ENCODE results near the gene IRF2BPL. TPM values are rescaled to one million over a fixed set of nuclear protein-coding genes. Genes with fewer than 3 reads are reported as not detected.

The IRF2BPL gene
- polyA plus RNA-seq, 1 donor from 2014 or later: 2.6 TPM

DNA sequence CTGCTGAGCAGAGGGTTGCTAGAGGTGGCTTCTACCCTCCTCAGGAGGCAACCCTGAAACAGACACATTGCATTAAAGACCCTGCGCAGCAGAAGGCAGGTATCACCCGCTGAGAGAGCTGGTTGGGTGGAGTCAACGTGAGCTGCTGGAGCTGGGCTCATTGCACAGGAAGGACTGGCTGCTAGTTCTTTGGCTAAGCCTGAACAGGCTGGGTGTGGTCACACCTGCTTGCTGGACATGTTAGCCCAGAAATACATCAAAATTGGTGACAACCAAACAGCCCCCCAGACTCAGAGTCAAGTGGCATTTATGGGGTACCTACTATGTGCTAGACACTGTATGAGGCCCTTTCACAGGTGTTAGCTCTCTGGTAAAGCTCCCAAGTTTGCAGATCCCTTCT is 33.8 kb upstream of the IRF2BPL start:
- H3K27ac Mint-ChIP-seq: no peak overlapping the region
- H3K4me1 Mint-ChIP-seq: peaks cover 13 to 17% (median 14%) of the 10 kb centered on the region in 3 donors
- no peaks in the 10 kb centered on the region for H3K36me3 Mint-ChIP-seq
- no peaks in the 10 kb centered on the region for H3K27me3 Mint-ChIP-seq
- no peaks in the 10 kb centered on the region for H3K9me3 Mint-ChIP-seq
- H3K4me3 Mint-ChIP-seq: no peak overlapping the region

DNA sequence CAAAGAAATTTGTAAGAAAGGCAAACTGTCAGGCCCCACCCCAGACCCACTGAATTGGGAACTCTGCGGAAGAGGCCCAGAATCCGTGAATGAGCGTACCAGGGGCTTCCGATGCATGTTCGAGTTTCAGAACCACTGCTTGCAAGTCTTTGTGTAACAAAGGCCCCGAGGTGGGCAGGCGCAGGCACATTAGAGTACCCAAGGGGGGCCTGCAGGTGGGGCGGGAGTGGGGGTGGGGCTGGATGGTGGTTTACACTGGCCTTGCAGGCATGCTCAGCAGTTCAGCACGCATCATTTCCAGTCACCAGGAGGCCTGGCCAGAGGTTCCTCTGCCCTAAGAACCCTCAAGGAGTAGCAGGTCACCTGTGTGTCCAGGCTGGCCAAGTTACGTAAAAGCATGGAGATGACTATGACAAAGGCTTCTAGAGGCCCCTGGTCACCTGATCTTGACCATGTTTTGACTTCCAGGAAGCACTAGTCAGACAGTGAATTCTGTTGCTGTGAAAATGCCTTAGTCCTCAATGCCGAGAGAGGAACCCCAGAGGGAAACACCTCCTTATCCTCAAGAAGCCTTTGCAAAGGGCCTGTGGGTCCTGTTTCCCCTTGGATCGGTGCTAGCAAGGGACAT is 33.2 kb upstream of the IRF2BPL start:
- no peak overlapping the region for H3K27ac Mint-ChIP-seq
- no peaks in the 10 kb centered on the region for H3K27me3 Mint-ChIP-seq
- no peaks in the 10 kb centered on the region for H3K9me3 Mint-ChIP-seq
- no peak overlapping the region for H3K4me3 Mint-ChIP-seq
- H3K4me1 Mint-ChIP-seq: peaks cover 13 to 17% (median 14%) of the 10 kb centered on the region in 3 donors
- no peaks in the 10 kb centered on the region for H3K36me3 Mint-ChIP-seq

DNA sequence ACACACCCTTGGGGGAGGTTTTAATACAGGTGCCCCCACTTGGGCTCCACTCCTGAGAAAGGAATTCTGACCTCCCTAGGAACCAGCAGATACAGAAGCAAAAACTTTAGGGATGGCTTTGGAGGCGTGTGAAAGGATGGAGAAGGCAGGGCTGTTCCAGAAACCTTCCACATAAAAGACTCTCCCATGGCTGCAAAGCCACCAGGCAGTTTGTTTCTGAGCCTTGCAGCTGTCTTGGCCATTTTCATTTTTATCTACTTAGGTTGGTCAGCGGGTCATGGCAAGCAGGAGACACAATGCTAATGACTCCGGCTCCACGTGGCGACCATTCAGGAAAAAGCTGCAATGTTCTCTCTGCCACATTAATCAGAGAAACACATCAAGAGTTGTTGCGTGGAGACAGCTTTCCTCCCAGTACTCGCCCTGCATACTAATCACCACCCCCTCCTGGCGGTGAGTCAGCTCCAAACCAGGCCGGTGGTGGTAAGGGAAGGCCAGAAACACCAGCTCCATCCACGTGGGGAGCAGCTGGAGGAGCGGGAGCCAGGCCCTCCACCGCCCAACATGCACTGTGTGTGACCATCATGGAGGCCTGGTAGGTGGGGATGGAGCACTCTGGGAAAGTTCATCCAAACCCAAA is 30.9 kb upstream of the IRF2BPL start:
- no peak overlapping the region for H3K27ac Mint-ChIP-seq
- H3K27me3 Mint-ChIP-seq: no peaks in the 10 kb centered on the region
- H3K36me3 Mint-ChIP-seq: no peaks in the 10 kb centered on the region
- H3K4me1 Mint-ChIP-seq: peaks cover 4 to 6% (median 6%) of the 10 kb centered on the region in 3 donors
- peaks cover 0 to 2% (median 0%) of the 10 kb centered on the region in 3 donors for H3K9me3 Mint-ChIP-seq
- no peak overlapping the region for H3K4me3 Mint-ChIP-seq

DNA sequence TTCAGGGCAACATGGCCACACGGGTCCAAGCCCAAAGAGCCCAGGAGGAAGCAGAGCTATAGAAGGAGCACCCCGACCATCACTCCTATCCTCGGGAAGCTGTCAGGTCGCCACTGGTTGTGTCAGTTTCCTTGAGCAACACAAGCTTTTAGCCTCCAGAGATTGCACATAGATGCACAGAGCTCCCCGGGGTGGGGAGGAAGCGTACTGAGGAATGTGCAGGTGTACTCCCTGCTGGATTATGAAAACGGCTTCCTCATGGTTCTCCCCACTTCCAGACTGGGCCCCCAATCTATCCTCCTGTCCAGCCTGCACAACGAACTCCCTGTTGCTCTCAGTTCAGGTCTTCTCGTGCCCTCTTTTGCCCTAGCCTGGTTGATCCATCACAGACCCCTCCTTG is 30.3 kb upstream of the IRF2BPL start:
- Mint-ChIP-seq H3K4me3 (no peak overlapping the region), H3K4me1 (peaks cover 4 to 6% (median 5%) of the 10 kb centered on the region in 3 donors), H3K36me3 (no peaks in the 10 kb centered on the region), H3K9me3 (peaks cover 0 to 2% (median 0%) of the 10 kb centered on the region in 3 donors), H3K27ac (no peak overlapping the region), H3K27me3 (no peaks in the 10 kb centered on the region)

DNA sequence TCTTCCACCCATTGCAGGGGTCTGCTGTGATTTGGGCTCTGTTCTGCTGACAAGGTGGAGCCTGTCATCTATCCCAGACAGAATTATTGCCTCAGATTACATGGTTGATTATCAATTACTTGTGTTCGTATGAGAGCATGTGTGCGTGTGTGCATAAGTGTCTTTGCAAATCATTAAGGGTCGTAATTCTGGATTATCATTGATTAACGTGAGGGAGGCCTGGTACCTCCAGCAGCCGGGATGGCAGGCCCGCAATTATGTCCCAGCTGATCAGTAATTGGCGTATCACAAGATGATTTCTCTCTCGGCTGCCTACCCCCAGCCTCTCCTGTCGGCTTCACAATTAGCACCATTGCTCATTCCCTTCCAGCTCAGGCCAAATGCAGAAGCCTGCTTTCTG is 29.6 kb upstream of the IRF2BPL start:
- H3K27ac Mint-ChIP-seq: no peak overlapping the region
- H3K4me1 Mint-ChIP-seq: peaks cover 0 to 3% (median 2%) of the 10 kb centered on the region in 3 donors
- peaks cover 0 to 2% (median 0%) of the 10 kb centered on the region in 3 donors for H3K9me3 Mint-ChIP-seq
- no peaks in the 10 kb centered on the region for H3K36me3 Mint-ChIP-seq
- no peaks in the 10 kb centered on the region for H3K27me3 Mint-ChIP-seq
- peak overlapping the region in 1 of 4 donors; percentile 3 for H3K4me3 Mint-ChIP-seq

DNA sequence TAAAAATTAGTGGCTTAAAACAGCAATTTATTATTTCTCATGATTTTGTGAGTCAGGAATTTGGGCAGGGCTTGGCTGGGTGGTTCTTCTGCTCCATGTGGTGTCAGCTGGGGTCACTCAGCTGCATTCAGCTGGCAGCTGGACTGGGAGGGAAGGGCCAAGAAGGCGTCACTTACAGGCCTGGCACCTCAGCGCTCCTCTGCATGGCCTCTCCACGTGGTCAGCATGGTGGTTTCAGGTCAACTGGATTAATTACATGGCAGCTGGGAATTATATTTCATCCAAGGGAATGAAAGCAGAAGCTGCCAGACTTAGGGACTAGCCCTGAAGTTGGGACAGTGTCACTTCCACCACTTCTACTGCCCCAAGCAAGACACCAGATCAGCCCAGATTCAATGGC is 27.5 kb upstream of the IRF2BPL start:
- Mint-ChIP-seq H3K27me3 (no peaks in the 10 kb centered on the region), H3K4me1 (peaks cover 0 to 4% (median 0%) of the 10 kb centered on the region in 3 donors), H3K4me3 (no peak overlapping the region), H3K36me3 (no peaks in the 10 kb centered on the region), H3K9me3 (peaks cover 0 to 2% (median 0%) of the 10 kb centered on the region in 3 donors), H3K27ac (no peak overlapping the region)

GRCh38 chr14:77055306-77055705 is 26.8 kb upstream of the IRF2BPL start:
- Mint-ChIP-seq H3K4me3 (no peak overlapping the region), H3K4me1 (peaks cover 0 to 4% (median 0%) of the 10 kb centered on the region in 3 donors), H3K9me3 (peaks cover 0 to 2% (median 0%) of the 10 kb centered on the region in 3 donors), H3K36me3 (no peaks in the 10 kb centered on the region), H3K27me3 (no peaks in the 10 kb centered on the region), H3K27ac (no peak overlapping the region)

GRCh38 chr14:77053046-77053841 is 24.7 kb upstream of the IRF2BPL start:
- Mint-ChIP-seq H3K36me3 (no peaks in the 10 kb centered on the region), H3K9me3 (peaks cover 0 to 2% (median 0%) of the 10 kb centered on the region in 3 donors), H3K27me3 (no peaks in the 10 kb centered on the region), H3K4me3 (no peak overlapping the region), H3K4me1 (peaks cover 0 to 5% (median 0%) of the 10 kb centered on the region in 3 donors), H3K27ac (peak overlapping the region in 1 of 3 donors; percentile 39)

DNA sequence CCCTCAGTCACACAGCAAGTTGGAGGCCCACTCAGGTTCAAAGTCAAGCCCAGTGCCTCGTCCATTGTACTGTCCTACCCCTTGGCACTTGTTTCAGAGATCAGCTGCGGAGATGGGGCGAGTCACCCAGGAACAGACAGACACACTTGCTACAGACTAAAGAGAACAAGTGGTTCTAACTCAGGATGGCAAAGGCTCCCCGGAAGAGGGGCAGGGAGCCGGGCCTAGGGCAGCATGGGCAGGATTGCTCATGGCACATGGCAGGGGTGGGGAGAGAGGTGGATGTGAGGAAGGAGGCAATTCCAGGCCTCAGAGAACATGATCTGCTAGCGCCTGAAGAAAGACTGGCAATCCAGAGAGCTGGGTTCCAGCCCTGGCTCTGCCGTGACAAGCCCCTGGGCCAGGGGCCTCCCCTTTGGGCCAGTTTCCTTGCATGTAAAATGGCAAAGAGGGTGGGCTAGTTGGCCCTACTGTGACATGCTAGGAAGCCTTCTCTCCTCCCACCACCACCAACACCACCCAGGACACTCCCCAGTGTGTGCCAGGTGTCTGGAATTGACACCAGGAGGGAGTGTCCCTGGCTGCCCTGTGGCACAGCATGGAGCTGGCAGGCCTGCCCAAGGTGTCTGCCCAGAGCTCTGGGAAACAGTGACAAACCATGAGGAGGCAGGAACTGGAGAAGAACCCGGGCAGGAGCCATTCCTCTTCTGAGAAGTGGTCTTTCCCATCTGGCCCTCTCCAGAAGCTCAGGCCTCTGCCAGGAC is 24.0 kb upstream of the IRF2BPL start:
- peaks cover 0 to 2% (median 0%) of the 10 kb centered on the region in 3 donors for H3K9me3 Mint-ChIP-seq
- H3K4me1 Mint-ChIP-seq: peaks cover 0 to 5% (median 1%) of the 10 kb centered on the region in 3 donors
- no peak overlapping the region for H3K4me3 Mint-ChIP-seq
- H3K27me3 Mint-ChIP-seq: no peaks in the 10 kb centered on the region
- no peaks in the 10 kb centered on the region for H3K36me3 Mint-ChIP-seq
- H3K27ac Mint-ChIP-seq: peak overlapping the region; percentile 48 to 82 (median 81)

DNA sequence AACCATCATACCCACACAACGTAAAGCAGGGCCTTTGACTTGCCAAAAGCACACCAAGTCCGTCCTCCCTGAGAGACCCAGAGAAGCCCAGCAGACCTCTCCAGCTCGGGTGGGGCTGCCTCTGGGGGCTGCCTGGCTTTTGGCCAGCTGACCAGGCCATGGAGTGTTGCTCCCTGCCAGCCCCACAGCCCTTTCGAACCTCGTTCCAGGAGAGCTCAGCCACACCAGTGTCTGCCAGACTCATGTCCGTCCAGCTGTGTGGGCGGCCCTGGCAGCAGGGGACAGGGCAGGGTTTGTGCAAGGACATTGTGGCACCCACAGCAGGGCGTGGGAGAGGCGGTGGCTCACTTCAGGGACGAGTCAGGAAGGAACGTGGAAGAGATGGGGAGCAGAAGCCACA is 22.6 kb upstream of the IRF2BPL start:
- H3K4me3 Mint-ChIP-seq: no peak overlapping the region
- H3K4me1 Mint-ChIP-seq: peaks cover 0 to 5% (median 4%) of the 10 kb centered on the region in 3 donors
- peaks cover 2% of the 10 kb centered on the region for H3K36me3 Mint-ChIP-seq
- no peaks in the 10 kb centered on the region for H3K27me3 Mint-ChIP-seq
- H3K9me3 Mint-ChIP-seq: peaks cover 0 to 2% (median 0%) of the 10 kb centered on the region in 3 donors
- no peak overlapping the region for H3K27ac Mint-ChIP-seq

DNA sequence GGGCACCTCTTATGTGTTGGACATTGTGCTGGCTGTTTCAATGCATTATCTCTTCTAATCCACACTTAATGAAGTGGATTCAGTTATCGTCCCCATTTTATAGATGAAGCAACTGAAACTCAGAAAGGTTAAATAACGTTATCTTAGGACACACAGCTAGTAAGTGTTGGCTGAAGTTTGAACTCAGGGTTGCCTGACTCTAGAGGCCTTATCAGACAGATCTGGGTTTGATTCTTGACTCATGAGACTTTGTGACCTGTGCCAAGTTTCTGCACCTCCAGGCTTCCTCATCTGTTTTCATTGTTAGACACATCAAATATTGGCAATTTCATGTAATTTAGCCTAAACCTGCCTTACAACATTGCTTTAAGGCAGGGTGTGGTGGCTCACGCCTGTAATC is 18.2 kb upstream of the IRF2BPL start:
- Mint-ChIP-seq H3K27ac (peak overlapping the region in 1 of 3 donors; percentile 74), H3K9me3 (no peaks in the 10 kb centered on the region), H3K27me3 (no peaks in the 10 kb centered on the region), H3K4me1 (peaks cover 13 to 19% (median 13%) of the 10 kb centered on the region in 3 donors), H3K36me3 (peaks cover 2% of the 10 kb centered on the region), H3K4me3 (no peak overlapping the region)

DNA sequence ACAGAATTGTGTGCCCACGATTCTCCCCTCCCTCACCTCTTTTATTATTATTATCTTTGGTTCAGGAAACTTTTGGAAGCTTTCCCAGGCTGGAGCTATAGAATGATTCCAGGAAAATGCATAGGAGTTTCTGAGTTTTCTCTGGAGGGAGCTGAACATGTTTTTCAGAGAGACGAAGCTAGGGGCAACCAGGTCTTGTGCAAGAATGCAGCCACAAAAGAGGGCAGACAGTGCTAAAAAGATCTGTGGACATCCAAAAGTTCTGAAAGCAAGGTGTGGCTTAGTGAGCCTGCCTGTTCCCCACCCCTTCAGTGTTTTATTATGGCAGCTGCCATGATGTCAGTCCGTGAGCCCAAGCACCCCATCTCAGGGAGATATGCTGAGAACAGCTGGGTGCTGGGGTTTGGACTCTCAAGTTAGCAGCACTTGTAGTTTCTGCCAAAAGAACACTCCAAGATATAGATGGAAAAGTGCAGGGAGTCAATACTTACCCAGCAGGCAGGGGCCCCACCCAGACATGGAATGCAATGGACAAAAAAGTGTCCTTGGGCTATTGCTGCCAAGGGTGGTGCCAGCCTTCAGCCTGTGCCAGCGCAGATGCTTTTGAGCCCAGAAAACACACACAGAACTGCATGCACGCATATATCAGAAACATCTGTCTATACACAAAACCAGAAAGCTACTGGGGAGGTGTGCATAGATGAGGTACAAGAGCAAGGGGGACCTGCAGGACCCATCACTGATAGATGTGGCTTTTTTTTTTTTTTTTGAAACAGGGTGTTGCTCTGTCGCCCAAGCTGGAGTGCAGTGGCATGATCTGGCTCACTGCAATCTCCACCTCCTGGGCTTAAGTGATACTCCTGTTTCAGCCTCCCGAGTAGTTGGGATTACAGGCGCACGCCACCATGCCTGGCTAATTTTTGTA is 17.0 kb upstream of the IRF2BPL start:
- Mint-ChIP-seq H3K36me3 (peaks cover 2% of the 10 kb centered on the region), H3K9me3 (no peaks in the 10 kb centered on the region), H3K27ac (peak overlapping the region in 2 of 3 donors; percentile 50 to 53), H3K4me3 (no peak overlapping the region), H3K27me3 (no peaks in the 10 kb centered on the region), H3K4me1 (peaks cover 18 to 30% (median 23%) of the 10 kb centered on the region in 3 donors)

DNA sequence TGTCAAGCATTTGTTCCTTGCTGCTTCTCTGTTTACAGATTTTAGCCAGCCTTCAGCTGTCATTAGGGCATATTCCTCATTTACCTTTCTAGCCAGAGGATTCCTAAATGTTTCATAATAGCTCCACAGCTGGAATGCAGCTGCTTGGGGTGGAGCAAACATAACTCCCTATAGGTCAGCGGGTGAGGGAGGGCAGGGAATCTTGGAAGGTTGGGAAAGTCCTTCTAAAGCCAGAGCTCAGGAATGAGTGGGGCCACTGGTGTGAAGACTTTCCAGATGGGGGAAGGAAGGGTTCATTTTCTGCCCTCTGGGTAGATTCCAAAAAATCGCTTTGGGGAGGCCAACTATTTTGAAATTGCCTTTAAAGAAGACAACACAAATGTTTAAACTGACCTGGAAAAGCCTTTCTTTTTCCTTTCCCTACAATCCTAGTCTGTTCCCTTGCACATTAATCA is 16.3 kb upstream of the IRF2BPL start:
- Mint-ChIP-seq H3K4me3 (no peak overlapping the region), H3K9me3 (no peaks in the 10 kb centered on the region), H3K4me1 (peaks cover 23 to 34% (median 24%) of the 10 kb centered on the region in 3 donors)

More for the DNA sequence above, 16.3 kb upstream of the IRF2BPL start:
- peaks cover 2% of the 10 kb centered on the region for H3K36me3 Mint-ChIP-seq
- no peaks in the 10 kb centered on the region for H3K27me3 Mint-ChIP-seq
- peak overlapping the region in 1 of 3 donors; percentile 50 for H3K27ac Mint-ChIP-seq

All from IgD-negative memory B cell (primary cell).